HG03439 (cell line): ENCODE data around the gene LRIG3.

ENCODE experiments used
- ATAC-seq: cut with Tn5 transposase; IDR thresholded peaks from one replicate; pipeline ENCODE4 v1.9.1; 2021; ENCODE audit warnings: mild to moderate bottlenecking, moderate library complexity; ENCODE audit not compliant: unreplicated experiment

LRIG3 gene

DNA sequence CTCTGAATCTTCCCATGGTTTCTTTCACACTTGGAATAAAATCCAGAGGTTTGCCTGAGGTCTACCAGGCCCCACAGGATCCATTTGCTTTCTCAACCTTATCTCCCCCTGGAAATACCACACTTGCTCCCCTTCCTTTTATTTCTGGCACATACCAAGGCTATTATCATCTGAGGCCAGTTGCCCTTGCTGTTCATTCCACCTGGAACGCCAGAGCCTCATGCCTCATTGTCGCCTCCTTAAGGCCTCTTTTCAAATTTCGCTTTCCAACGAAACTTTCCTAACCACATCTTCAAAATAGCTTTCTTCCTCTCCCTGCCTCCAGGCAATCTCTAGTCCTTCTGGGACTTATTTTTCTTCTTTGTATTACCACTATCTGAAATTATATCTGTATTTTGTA lies 11.2 kb upstream of the LRIG3 start:
- no peak for ATAC-seq

GRCh38 chr12:58930770-58931324 lies 10.5 kb upstream of the LRIG3 start:
- ATAC-seq, result no peak

DNA sequence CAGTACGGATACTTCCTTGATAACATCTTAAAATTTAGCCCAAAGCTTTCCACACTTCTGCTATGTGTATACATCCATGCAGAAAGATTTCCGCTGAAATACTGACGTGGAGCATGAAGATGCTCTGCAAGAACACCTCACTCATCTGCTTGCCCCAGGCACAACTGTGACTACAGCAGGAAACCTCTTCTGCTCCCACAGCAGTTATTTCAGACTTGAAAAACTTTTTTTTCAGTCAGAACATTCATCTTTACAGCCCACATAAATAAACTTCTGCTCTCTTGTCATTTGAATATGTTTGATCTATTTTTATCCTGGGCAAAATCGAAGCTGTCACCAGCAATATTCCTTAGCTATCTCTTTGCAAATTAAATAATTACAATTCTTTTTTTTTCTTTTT lies 6.8 kb upstream of the LRIG3 start:
- ATAC-seq, result no peak

- ATAC-seq, result no peak
Measured at GRCh38 chr12:58926586-58926985, 6.3 kb upstream of the LRIG3 start.

GRCh38 chr12:58925751-58926150 lies 5.4 kb upstream of the LRIG3 start:
- ATAC-seq, result no peak

DNA sequence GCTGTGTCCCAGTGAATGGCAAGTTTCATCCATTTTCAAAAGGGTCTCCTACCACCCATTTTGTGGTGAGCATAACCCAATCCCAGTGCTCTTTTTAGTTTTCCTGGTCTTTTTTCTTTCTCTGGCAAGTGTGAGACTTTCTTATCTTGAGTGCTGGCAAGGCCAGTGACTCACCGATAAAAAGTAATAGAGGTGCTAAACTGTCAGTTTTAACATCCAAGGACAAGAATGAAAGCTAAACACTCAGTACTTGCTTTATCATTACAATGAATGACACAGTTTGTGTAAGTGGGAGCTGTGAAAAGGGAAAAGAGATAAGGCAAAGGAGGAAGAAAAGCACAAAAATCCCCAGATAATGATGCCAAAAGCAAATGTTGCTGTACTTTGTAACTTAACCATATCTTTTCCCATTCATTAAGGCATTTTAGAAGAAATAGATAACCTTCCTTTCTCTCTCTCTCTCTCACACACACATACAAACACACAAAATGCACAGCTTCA lies 4.9 kb upstream of the LRIG3 start:
- no peak for ATAC-seq

GRCh38 chr12:58924652-58925051 lies 4.3 kb upstream of the LRIG3 start:
- no peak for ATAC-seq

DNA sequence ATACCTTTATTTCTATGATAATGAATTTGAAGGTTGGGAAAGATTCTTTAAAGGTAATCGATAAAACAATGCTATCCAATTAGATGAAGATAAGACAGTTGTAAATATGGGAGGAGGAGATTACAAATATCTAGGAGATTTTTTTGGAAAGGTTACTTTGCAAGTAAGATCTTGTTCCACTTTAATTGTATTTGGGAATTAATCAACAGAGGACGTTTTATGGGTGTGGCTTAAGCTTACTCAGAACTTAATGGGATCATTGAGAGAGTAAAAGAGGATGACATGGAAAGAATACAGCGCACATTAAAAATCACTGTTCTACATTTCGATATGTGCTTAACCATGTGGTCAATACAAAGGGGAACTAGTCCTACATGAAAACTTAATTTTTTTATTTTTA lies 3.5 kb upstream of the LRIG3 start:
- ATAC-seq, result no peak

GRCh38 chr12:58922849-58923248 lies 2.5 kb upstream of the LRIG3 start:
- no peak for ATAC-seq

- no peak for ATAC-seq
Measured at GRCh38 chr12:58920961-58921861, 907 bp upstream of the LRIG3 start.

DNA sequence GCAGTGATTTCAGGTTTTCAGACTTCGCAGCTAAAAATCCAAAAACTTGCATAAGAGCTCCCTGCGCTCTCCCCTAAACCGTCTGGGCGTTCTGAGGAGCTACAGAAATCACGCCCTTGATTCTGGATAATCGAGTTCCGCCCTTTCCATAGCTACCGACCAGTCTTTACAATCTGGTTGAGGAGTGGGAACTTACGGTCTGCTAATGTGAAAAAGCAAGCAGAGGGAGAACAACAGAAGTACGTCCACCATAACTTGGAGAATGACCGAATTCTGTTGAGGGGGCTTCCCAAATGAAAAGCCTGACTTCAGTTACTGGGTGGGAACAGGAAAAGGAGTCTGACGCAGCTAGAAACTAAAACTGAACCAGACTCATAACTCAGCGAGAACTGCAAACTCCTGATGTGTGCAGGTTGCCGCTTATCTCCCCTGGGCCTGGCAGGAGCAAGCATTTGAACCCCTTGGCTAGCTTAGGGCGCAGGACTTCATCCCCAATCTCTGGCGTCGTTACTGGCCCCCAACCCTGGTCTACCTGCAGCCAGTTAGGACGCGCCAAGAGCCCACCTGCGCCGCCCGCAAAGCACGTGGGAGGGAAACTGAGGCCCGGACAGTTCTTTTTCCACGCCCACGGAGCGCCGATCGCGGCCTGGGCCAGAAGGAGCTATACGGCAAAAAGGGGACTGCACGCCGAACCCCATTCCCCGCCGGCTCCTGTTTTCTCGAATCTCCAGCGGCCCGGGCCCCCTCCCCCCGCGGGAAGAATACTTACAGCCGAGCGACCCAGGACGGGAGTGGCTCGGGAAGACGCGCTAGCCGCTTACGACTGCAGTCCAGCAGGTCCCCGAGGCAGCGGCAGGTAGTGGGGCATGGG lies 838 bp downstream of the LRIG3 start:
- ATAC-seq, result peak; percentile 31

- ATAC-seq, result no peak
Measured at GRCh38 chr12:58918469-58918844, 1.8 kb downstream of the LRIG3 start.

- ATAC-seq, result no peak
Measured at GRCh38 chr12:58917699-58918468, 2.4 kb downstream of the LRIG3 start.

GRCh38 chr12:58916921-58917511 lies 3.3 kb downstream of the LRIG3 start:
- no peak for ATAC-seq

DNA sequence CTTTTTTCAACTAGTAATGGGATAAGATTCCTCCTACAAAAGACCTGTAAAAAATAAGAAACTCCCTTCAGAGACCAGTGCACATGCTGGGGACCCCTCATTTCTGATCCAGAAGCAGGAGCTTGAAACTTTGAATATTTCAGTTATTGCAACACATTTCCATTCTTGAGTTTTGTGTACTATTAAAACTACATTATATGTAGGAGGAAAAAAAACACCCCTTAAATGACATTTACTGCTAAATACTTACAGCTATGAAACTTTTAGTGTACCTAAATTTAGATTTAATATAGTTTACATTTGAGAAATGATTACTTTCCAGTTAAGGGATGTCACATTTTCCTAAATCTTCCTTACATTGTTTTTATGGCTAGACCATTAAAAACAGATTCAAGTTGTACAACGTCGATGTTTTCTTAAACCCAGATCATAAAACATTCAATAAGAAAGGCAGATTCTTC lies 4.1 kb downstream of the LRIG3 start:
- ATAC-seq, result no peak

GRCh38 chr12:58915634-58916033 lies 4.7 kb downstream of the LRIG3 start:
- no peak for ATAC-seq

DNA sequence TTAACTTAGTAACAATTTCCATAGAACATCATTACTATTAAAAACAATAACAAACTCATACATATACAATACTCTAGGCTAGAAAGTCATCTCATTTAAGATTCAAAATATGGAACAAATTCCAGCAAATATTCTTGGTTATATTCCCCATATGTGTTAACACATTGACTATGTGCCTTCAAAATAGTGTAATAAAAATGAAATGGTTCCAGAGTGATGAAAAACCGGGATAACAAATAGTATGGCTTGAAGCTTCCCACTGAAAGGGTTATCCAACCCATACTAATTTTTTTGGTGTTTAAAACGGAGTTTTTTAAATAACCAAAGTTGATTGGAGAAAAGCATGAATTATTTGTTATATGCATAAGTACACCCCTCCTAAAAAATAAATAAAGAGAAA lies 5.3 kb downstream of the LRIG3 start:
- ATAC-seq, result no peak

DNA sequence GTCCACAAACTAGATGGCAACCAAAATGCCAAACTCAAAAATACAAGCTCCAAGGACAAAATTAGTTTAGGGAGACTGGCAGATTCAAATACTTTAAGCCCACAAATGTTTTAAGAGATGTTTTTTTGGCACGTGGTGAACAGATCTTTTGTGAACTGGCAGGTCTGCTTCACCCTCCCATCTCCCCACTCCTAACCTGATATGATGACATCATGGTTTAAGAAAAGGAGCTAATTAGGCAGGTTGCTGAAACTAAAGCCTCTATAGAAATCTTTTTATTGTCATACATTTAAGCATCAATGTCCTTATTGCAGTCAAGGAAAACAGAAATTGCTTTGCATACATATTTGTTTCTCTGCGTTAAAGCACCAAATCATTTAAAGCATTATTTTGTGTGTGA lies 5.8 kb downstream of the LRIG3 start:
- no peak for ATAC-seq

GRCh38 chr12:58907391-58907790 lies 12.9 kb downstream of the LRIG3 start:
- ATAC-seq, result no peak

GRCh38 chr12:58906917-58907316 lies 13.4 kb downstream of the LRIG3 start:
- ATAC-seq, result no peak
